Adrenal gland (tissue), 12 donors: ENCODE results near the gene OSBPL10. TPM values are rescaled to one million over a fixed set of nuclear protein-coding genes. Genes with fewer than 3 reads are reported as not detected.

Experiments
- DNase-seq, 7 donors: peaks; one replicate each; pipeline ENCODE4 v3.0.0-alpha.2; 2019 to 2020
- H3K27ac ChIP-seq, 5 donors: fragments of 200-600 bp; sonication (generic) in 4 of 5; 1 replicate in 3 of 5; 2 replicates in 2 of 5; pipeline versions ENCODE4 v1.5.1 to v1.8.0; 2016 to 2020; ENCODE audit warnings: mild to moderate bottlenecking in 1 of 5
- H3K27me3 ChIP-seq: fragments of 200-600 bp; 2 replicates; pipeline ENCODE4 v1.8.0; 2021
- H3K36me3 ChIP-seq, 2 donors: fragments of 200-600 bp; replicated peaks in 1 of 2; 1 replicate in 1 of 2; 2 replicates in 1 of 2; pipeline versions ENCODE4 v1.5.1 to v1.8.0; 2018 to 2022
- H3K4me1 ChIP-seq, 2 donors: fragments of 200-600 bp; replicated peaks in 1 of 2; 1 replicate in 1 of 2; 2 replicates in 1 of 2; pipeline versions ENCODE4 v1.5.1 to v1.8.0; 2018 to 2021
- H3K4me3 ChIP-seq, 4 donors: fragments of 200-600 bp; sonication (generic) in 3 of 4; one replicate each; pipeline ENCODE4 v1.5.1; 2016 to 2018
- H3K9me3 ChIP-seq, 3 donors: fragments of 200-600 bp; sonication (generic) in 1 of 3; replicated peaks in 1 of 3; 1 replicate in 2 of 3; 2 replicates in 1 of 3; pipeline versions ENCODE4 v1.5.1 to v1.8.0; 2016 to 2021
- CTCF ChIP-seq, 6 experiments: fragments of 450-650 bp in 4 of 6; fragments of 200-600 bp in 2 of 6; sonication (generic) in 1 of 6; IDR thresholded peaks; 1 replicate in 5 of 6; 2 replicates in 1 of 6; pipeline versions ENCODE4 v1.5.1 to v1.8.0; 2016 to 2021; ENCODE audit warnings: antibody characterized with exemption in 6 of 6, mild to moderate bottlenecking in 2 of 6, moderate library complexity in 1 of 6
- POLR2A ChIP-seq, 2 donors: fragments of 450-650 bp; IDR thresholded peaks; one replicate each; pipeline ENCODE4 v1.6.1; 2017; ENCODE audit warnings: antibody characterized with exemption in 2 of 2, mild to moderate bottlenecking in 2 of 2, moderate library complexity in 1 of 2
- WGBS, 4 donors: extraction: QIAGEN DNeasy Blood & Tissue Kit in 2 of 4; methylation state at CpG; one replicate each; pipeline versions ENCODE4 v1.1.5 to v1.1.7; 2013 to 2017; 5-methylcytosine and 5-hydroxymethylcytosine counted together
- intact Hi-C, 2 donors: fragments of 100-400 bp; cut with DNase I; formaldehyde crosslinking; loops; one replicate each; pipeline versions ENCODE4 v1.14.1 to v1.15.0; 2022 to 2023
- polyA plus RNA-seq, 3 donors: library from polyadenylated mRNA; stranded (reverse); fragments of 200-250 nt in 2 of 3; fragments of 350-450 nt in 1 of 3; fragmentation: Illumina TruSeq in 1 of 3; extraction: RNeasy Lipid Tissue Mini Kit (QIAGEN cat#74804) in 1 of 3; gene quantifications; one replicate each; pipeline ENCODE4 v1.2.3, GENCODE V29; 2013 to 2014
- total RNA-seq, 9 donors: library from RNA; depleted of rRNA in 4 of 9; stranded (reverse); fragments of >200 nt in 4 of 9; fragments of 120-200 nt in 1 of 9; fragmentation: NEBNext Ultra II Directional in 1 of 9; extraction: Animal tissue kit (Norgen Biotek cat#: 25700) in 1 of 9; gene quantifications; one replicate each; pipeline versions ENCODE4 v1.1.0 to v1.2.4, GENCODE V29; 2013 to 2023
- donor health status: healthy with polysubstance abuse.
- donor health status: Bipolar disorder and iron deficiency.
- donor health status: DM: yes; HTN: yes; CAD: no.
- donor health status: DM: no; HTN: no; CAD: no.
- donor health status: DM: no; HTN: no; CAD: no.
- donor health status: DM: yes; HTN: yes; CAD: no.

The OSBPL10 gene
- total and polyA plus RNA-seq, 12 donors = 2.0 to 55.6 (median 9.4) TPM

GRCh38 chr3:31847760-31848159 is 133.3 kb downstream of the OSBPL10 start:
- 92 to 100% (median 96%) methylated on average over 1 to 6 of the region's 6 CpGs for WGBS, 4 donors
- intact Hi-C loops = no loop called here

GRCh38 chr3:31841515-31841914 is 139.5 kb downstream of the OSBPL10 start:
- 83 to 94% (median 94%) methylated on average over 2 of the region's 2 CpGs for WGBS, 4 donors
- Histone ChIP-seq H3K4me1 (no peaks in the 10 kb centered on the region), H3K9me3 (no peaks in the 10 kb centered on the region), H3K4me3 (no peak overlapping the region), H3K27me3 (no peaks in the 10 kb centered on the region), H3K27ac (no peak overlapping the region), H3K36me3 (no peaks in the 10 kb centered on the region)
- TF ChIP-seq POLR2A (IDR thresholded peaks at IDR 0.05) (no peak), CTCF (IDR thresholded peaks at IDR 0.05) (no peak)
- intact Hi-C loops = no loop called here
- DNase-seq = no peak

More at GRCh38 chr3:31847760-31848159, 133.3 kb downstream of the OSBPL10 start:
- no peak overlapping the region for H3K4me3 ChIP-seq
- H3K36me3 ChIP-seq = no peaks in the 10 kb centered on the region
- DNase-seq = no peak
- H3K9me3 ChIP-seq = no peaks in the 10 kb centered on the region
- peaks cover 10 to 13% of the 10 kb centered on the region in 2 donors for H3K4me1 ChIP-seq
- H3K27me3 ChIP-seq = no peaks in the 10 kb centered on the region
- TF ChIP-seq CTCF (IDR thresholded peaks at IDR 0.05) (no peak), POLR2A (IDR thresholded peaks at IDR 0.05) (no peak)
- H3K27ac ChIP-seq = no peak overlapping the region

- Histone ChIP-seq H3K9me3 (no peaks in the 10 kb centered on the region), H3K27ac (no peak overlapping the region), H3K4me3 (no peak overlapping the region), H3K27me3 (no peaks in the 10 kb centered on the region), H3K36me3 (no peaks in the 10 kb centered on the region), H3K4me1 (no peaks in the 10 kb centered on the region)
- TF ChIP-seq POLR2A (IDR thresholded peaks at IDR 0.05) (no peak), CTCF (IDR thresholded peaks at IDR 0.05) (no peak)
- DNase-seq = no peak
- intact Hi-C loops = no loop called here
- WGBS, 4 donors = 89 to 97% (median 92%) methylated on average over 4 of the region's 4 CpGs
Measured at GRCh38 chr3:31840252-31840651, 140.8 kb downstream of the OSBPL10 start.

GRCh38 chr3:31839144-31839917 is 141.7 kb downstream of the OSBPL10 start:
- no peak overlapping the region for H3K27ac ChIP-seq
- H3K4me1 ChIP-seq = no peaks in the 10 kb centered on the region
- DNase-seq = no peak
- no peaks in the 10 kb centered on the region for H3K9me3 ChIP-seq
- 83 to 94% (median 89%) methylated on average over 2 of the region's 2 CpGs for WGBS, 4 donors
- no peaks in the 10 kb centered on the region for H3K36me3 ChIP-seq
- no peaks in the 10 kb centered on the region for H3K27me3 ChIP-seq
- no peak overlapping the region for H3K4me3 ChIP-seq
- TF ChIP-seq CTCF (IDR thresholded peaks at IDR 0.05) (no peak), POLR2A (IDR thresholded peaks at IDR 0.05) (no peak)
- intact Hi-C loops = no loop called here
